GM23248 (cell line): ENCODE data around the gene CELF1.

Experiments used
- EZH2 ChIP-seq: fragments of 200-600 bp; sonication (generic); IDR thresholded peaks from 2 replicates; pipeline ENCODE4 v1.6.1; 2018; ENCODE audit warnings: antibody characterized with exemption, mild to moderate bottlenecking; ENCODE audit not compliant: insufficient read depth, poor library complexity, severe bottlenecking
- EZH2phosphoT487 ChIP-seq: fragments of 200-600 bp; sonication (generic); IDR thresholded peaks from 2 replicates; pipeline ENCODE4 v1.6.1; 2018; ENCODE audit warnings: antibody characterized with exemption, moderate library complexity, mild to moderate bottlenecking, low read depth; ENCODE audit not compliant: insufficient read depth

DNA sequence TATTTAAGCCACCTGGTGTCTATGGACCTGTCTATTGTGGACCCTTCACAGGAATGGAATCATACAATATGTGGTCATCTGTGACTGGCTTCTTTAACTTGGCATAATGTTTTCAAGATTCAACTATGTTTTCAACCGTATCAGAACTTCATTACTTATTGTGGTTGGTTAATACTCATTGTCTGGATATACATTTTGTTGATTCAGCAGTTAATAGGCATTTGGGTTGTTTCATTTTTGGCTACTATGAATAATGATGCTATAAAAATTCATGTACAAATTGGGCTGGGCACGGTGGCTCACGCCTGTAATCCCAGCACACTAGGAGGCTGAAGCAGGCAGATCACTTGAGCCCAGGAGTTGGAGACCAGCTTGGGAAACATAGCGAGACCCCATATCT, 101.5 kb downstream of the CELF1 start:
- no peak for TF ChIP-seq EZH2
- TF ChIP-seq EZH2phosphoT487: no peak
